Lung (tissue), 12 donors: ENCODE measurements around the gene PTTG1IP. TPM values are rescaled to one million over a fixed set of nuclear protein-coding genes. Genes with fewer than 3 reads are reported as not detected.

Experiments
- ATAC-seq: fragments of 200-7000 bp; cut with Tn5 transposase; one replicate; pipeline ENCODE4 v1.9.1; 2020; ENCODE audit warnings: moderate number of reproducible peaks; ENCODE audit not compliant: insufficient read depth, low FRiP score
- DNase-seq, 3 donors: peaks; one replicate each; pipeline ENCODE4 v3.0.0-alpha.2; 2013 to 2017
- H3K27ac ChIP-seq, 2 donors: one replicate each; pipeline ENCODE4 v1.5.1; 2013; ENCODE audit warnings: mild to moderate bottlenecking in 2 of 2, moderate library complexity in 2 of 2, control low read depth in 1 of 2, inconsistent platforms in 1 of 2, low read depth in 1 of 2, low read length in 1 of 2
- H3K27me3 ChIP-seq, 3 donors: one replicate each; pipeline ENCODE4 v1.5.1; 2013; ENCODE audit warnings: low read length in 2 of 3; ENCODE audit not compliant: control insufficient read depth in 3 of 3, insufficient read depth in 3 of 3
- H3K36me3 ChIP-seq, 4 donors: one replicate each; pipeline ENCODE4 v1.5.1; 2013; ENCODE audit warnings: low read length in 4 of 4, mild to moderate bottlenecking in 1 of 4, moderate library complexity in 1 of 4; ENCODE audit not compliant: control insufficient read depth in 4 of 4, insufficient read depth in 4 of 4
- H3K4me1 ChIP-seq, 5 donors: one replicate each; pipeline ENCODE4 v1.5.1; 2013; ENCODE audit warnings: low read length in 5 of 5, mild to moderate bottlenecking in 2 of 5, moderate library complexity in 1 of 5; ENCODE audit not compliant: control insufficient read depth in 5 of 5, insufficient read depth in 5 of 5
- H3K4me3 ChIP-seq: one replicate; pipeline ENCODE4 v1.5.1; 2013; ENCODE audit warnings: mild to moderate bottlenecking, control low read depth, moderate library complexity
- H3K9ac ChIP-seq, 2 donors: one replicate each; pipeline ENCODE4 v1.5.1; 2013; ENCODE audit warnings: low read length in 2 of 2, control low read depth in 1 of 2; ENCODE audit not compliant: insufficient read depth in 1 of 2
- H3K9me3 ChIP-seq, 4 donors: one replicate each; pipeline ENCODE4 v1.5.1; 2013; ENCODE audit warnings: low read length in 3 of 4, mild to moderate bottlenecking in 1 of 4, moderate library complexity in 1 of 4; ENCODE audit not compliant: control insufficient read depth in 4 of 4, insufficient read depth in 3 of 4
- CTCF ChIP-seq: IDR thresholded peaks from 2 replicates; pipeline ENCODE4 v1.5.1; 2012; ENCODE audit warnings: mild to moderate bottlenecking; ENCODE audit errors: control extremely low read depth, extremely low read depth
- WGBS, 2 donors: extraction: QIAGEN DNeasy Blood & Tissue Kit; methylation state at CpG; one replicate each; pipeline ENCODE4 v1.1.7; 2013; 5-methylcytosine and 5-hydroxymethylcytosine counted together
- polyA plus RNA-seq, 2 donors: library from polyadenylated mRNA; stranded (reverse); fragments of 200-250 nt; gene quantifications; one replicate each; pipeline ENCODE4 v1.2.1, GENCODE V29; 2013
- total RNA-seq, 2 donors: library from RNA; depleted of rRNA in 1 of 2; stranded (reverse); fragments of >200 nt in 1 of 2; gene quantifications; one replicate each; pipeline ENCODE4 v1.2.1, GENCODE V29; 2014 to 2021
- donor health status: control.
- donor health status: control.
- donor health status: Bipolar disorder and iron deficiency.
- donor health status: healthy.
- donor health status: DM: yes; HTN: yes; CAD: no.

The PTTG1IP gene
- total and polyA plus RNA-seq, 4 donors: 139 to 247 (median 226) TPM

DNA sequence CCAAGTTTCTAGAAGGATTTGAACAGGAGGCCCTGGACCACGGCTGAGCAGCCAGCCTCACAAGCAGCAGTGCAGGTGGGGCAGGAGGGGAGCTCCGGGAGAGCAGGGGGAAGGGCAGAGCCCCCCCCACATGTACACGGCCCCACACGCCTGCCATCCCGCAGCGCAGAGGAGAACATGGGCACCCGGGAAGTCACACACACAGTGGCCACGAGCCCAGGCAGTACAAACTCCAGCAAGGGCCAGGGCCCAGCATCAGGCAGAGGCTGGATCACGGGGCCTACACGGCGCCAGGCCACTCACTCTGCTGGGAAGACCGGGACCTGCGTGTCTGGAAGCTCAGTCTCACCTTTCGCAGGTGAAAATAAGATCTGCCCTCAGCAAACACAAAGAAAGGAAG, 60.9 kb downstream of the PTTG1IP start:
- H3K4me1 ChIP-seq: peaks cover 0 to 7% (median 5%) of the 10 kb centered on the region in 5 donors
- H3K9me3 ChIP-seq: no peaks in the 10 kb centered on the region
- H3K9ac ChIP-seq: no peak overlapping the region
- no peak overlapping the region for H3K27ac ChIP-seq
- H3K36me3 ChIP-seq: peaks cover 5 to 34% (median 24%) of the 10 kb centered on the region in 4 donors
- no peak for TF ChIP-seq CTCF
- WGBS, 2 donors: 85 to 90% methylated on average over 14 of the region's 14 CpGs
- no peak overlapping the region for H3K4me3 ChIP-seq
- ATAC-seq (no peak), DNase-seq (no peak)
- H3K27me3 ChIP-seq: no peaks in the 10 kb centered on the region

- 84 to 91% methylated on average over 6 of the region's 6 CpGs for WGBS, 2 donors
- Histone ChIP-seq H3K36me3 (peaks cover 8 to 45% (median 31%) of the 10 kb centered on the region in 4 donors), H3K9ac (no peak overlapping the region), H3K27ac (no peak overlapping the region), H3K4me3 (no peak overlapping the region), H3K27me3 (no peaks in the 10 kb centered on the region), H3K4me1 (no peaks in the 10 kb centered on the region), H3K9me3 (no peaks in the 10 kb centered on the region)
- ATAC-seq: no peak
- no peak for TF ChIP-seq CTCF
- DNase-seq: no peak
These were observed 62.7 kb downstream of the PTTG1IP start for GRCh38 chr21:44810779-44811178.

- WGBS, 2 donors: 89 to 95% methylated on average over 4 of the region's 4 CpGs
- no peak for ATAC-seq
These were observed 67.6 kb downstream of the PTTG1IP start for GRCh38 chr21:44805859-44806258.

More at GRCh38 chr21:44805859-44806258, 67.6 kb downstream of the PTTG1IP start:
- Histone ChIP-seq H3K9ac (no peak overlapping the region), H3K4me3 (no peak overlapping the region), H3K27me3 (no peaks in the 10 kb centered on the region), H3K9me3 (no peaks in the 10 kb centered on the region), H3K4me1 (peaks cover 0 to 11% (median 6%) of the 10 kb centered on the region in 5 donors), H3K27ac (no peak overlapping the region), H3K36me3 (peaks cover 8 to 42% (median 30%) of the 10 kb centered on the region in 4 donors)
- TF ChIP-seq CTCF: no peak
- DNase-seq: no peak
